ENCODE results near the gene EXOC4.

The EXOC4 gene

GRCh38 chr7:133354546-133355324, 101.9 kb downstream of the EXOC4 start:
- no peak overlapping the region for H3K4me2 ChIP-seq (ENCODE audit: low read length)
- H3K27me3 ChIP-seq (ENCODE audit: control insufficient read depth, low read length): no peaks in the 10 kb centered on the region
- H3K36me3 ChIP-seq (ENCODE audit: control insufficient read depth, low read length): peaks cover 11% of the 10 kb centered on the region; the same call in 1 of the 2 replicates
- TF ChIP-seq EZH2phosphoT487 (IDR thresholded peaks at IDR 0.05; ENCODE audit: borderline replicate concordance, low read length): no peak
- TF ChIP-seq CTCF (IDR thresholded peaks at IDR 0.05; ENCODE audit: low read depth, low read length, poor library complexity, severe bottlenecking): no peak
- H3K4me1 ChIP-seq (ENCODE audit: control insufficient read depth, low read length): no peaks in the 10 kb centered on the region
- H4K20me1 ChIP-seq (ENCODE audit: control insufficient read depth, insufficient read depth, low read depth, low read length): no peaks in the 10 kb centered on the region
- no peak overlapping the region for H3K27ac ChIP-seq (ENCODE audit: low read depth, low read length)
- H3K79me2 ChIP-seq (ENCODE audit: control insufficient read depth, low read length): 0 out of 2 replicates have a peak, but pooled peaks cover 3% of the 10 kb centered on the region
- no peak overlapping the region for H3K4me3 ChIP-seq (ENCODE audit: low read length)
- no peaks in the 10 kb centered on the region for H3F3A ChIP-seq (ENCODE audit: control insufficient read depth, insufficient read depth)
- no peaks in the 10 kb centered on the region for H3K9me2 ChIP-seq (replicated peaks; ENCODE audit: control insufficient read depth, low read length)
- H3K9me3 ChIP-seq (ENCODE audit: control insufficient read depth, insufficient read depth, low read length): peaks cover 9% of the 10 kb centered on the region

GRCh38 chr7:133355325-133355708, 102.4 kb downstream of the EXOC4 start:
- Histone ChIP-seq H3K27me3 (ENCODE audit: control insufficient read depth, low read length) (no peaks in the 10 kb centered on the region), H3K79me2 (ENCODE audit: control insufficient read depth, low read length) (0 out of 2 replicates have a peak, but pooled peaks cover 3% of the 10 kb centered on the region), H3K4me2 (ENCODE audit: low read length) (no peak overlapping the region), H3K9me2 (replicated peaks; ENCODE audit: control insufficient read depth, low read length) (no peaks in the 10 kb centered on the region), H3K4me1 (ENCODE audit: control insufficient read depth, low read length) (no peaks in the 10 kb centered on the region), H3K27ac (ENCODE audit: low read depth, low read length) (no peak overlapping the region), H3K4me3 (ENCODE audit: low read length) (no peak overlapping the region), H4K20me1 (ENCODE audit: control insufficient read depth, insufficient read depth, low read depth, low read length) (no peaks in the 10 kb centered on the region), H3K9me3 (ENCODE audit: control insufficient read depth, insufficient read depth, low read length) (peaks cover 9% of the 10 kb centered on the region), H3K36me3 (ENCODE audit: control insufficient read depth, low read length) (peaks cover 11% of the 10 kb centered on the region; the same call in 1 of the 2 replicates), H3F3A (ENCODE audit: control insufficient read depth, insufficient read depth) (no peaks in the 10 kb centered on the region)
- TF ChIP-seq EZH2phosphoT487 (IDR thresholded peaks at IDR 0.05; ENCODE audit: borderline replicate concordance, low read length): no peak
- no peak for TF ChIP-seq CTCF (IDR thresholded peaks at IDR 0.05; ENCODE audit: low read depth, low read length, poor library complexity, severe bottlenecking)

GRCh38 chr7:133355822-133356221, 102.9 kb downstream of the EXOC4 start:
- H3K36me3 ChIP-seq (ENCODE audit: control insufficient read depth, low read length): peaks cover 11% of the 10 kb centered on the region; the same call in 1 of the 2 replicates

More at GRCh38 chr7:133355822-133356221, 102.9 kb downstream of the EXOC4 start:
- no peak overlapping the region for H3K27ac ChIP-seq (ENCODE audit: low read depth, low read length)
- H3F3A ChIP-seq (ENCODE audit: control insufficient read depth, insufficient read depth): no peaks in the 10 kb centered on the region
- no peaks in the 10 kb centered on the region for H4K20me1 ChIP-seq (ENCODE audit: control insufficient read depth, insufficient read depth, low read depth, low read length)
- peaks cover 9% of the 10 kb centered on the region for H3K9me3 ChIP-seq (ENCODE audit: control insufficient read depth, insufficient read depth, low read length)
- no peak overlapping the region for H3K4me2 ChIP-seq (ENCODE audit: low read length)
- H3K27me3 ChIP-seq (ENCODE audit: control insufficient read depth, low read length): no peaks in the 10 kb centered on the region
- no peaks in the 10 kb centered on the region for H3K4me1 ChIP-seq (ENCODE audit: control insufficient read depth, low read length)
- no peaks in the 10 kb centered on the region for H3K9me2 ChIP-seq (replicated peaks; ENCODE audit: control insufficient read depth, low read length)
- 0 out of 2 replicates have a peak, but pooled peaks cover 3% of the 10 kb centered on the region for H3K79me2 ChIP-seq (ENCODE audit: control insufficient read depth, low read length)
- TF ChIP-seq EZH2phosphoT487 (IDR thresholded peaks at IDR 0.05; ENCODE audit: borderline replicate concordance, low read length): no peak
- TF ChIP-seq CTCF (IDR thresholded peaks at IDR 0.05; ENCODE audit: low read depth, low read length, poor library complexity, severe bottlenecking): no peak
- no peak overlapping the region for H3K4me3 ChIP-seq (ENCODE audit: low read length)

All from DOHH2 (cell line).